Inferior parietal cortex (tissue), 1 donor: ENCODE results near the gene RHOBTB3.
"Not testable (repeated sequence)": the region's sequence is repeated elsewhere in the genome, so short reads cannot be mapped to it uniquely, and the experiment has no call there.

ENCODE experiments used
- DNase-seq: peaks from one replicate; pipeline ENCODE4 v3.0.0-alpha.2; 2016; ENCODE audit errors: extremely low spot score

The RHOBTB3 gene

GRCh38 chr5:95799191-95799835 is 68.2 kb downstream of the RHOBTB3 start:
- no peak for DNase-seq

- DNase-seq: no peak
These were observed 69.4 kb downstream of the RHOBTB3 start for GRCh38 chr5:95800553-95800952.

DNA sequence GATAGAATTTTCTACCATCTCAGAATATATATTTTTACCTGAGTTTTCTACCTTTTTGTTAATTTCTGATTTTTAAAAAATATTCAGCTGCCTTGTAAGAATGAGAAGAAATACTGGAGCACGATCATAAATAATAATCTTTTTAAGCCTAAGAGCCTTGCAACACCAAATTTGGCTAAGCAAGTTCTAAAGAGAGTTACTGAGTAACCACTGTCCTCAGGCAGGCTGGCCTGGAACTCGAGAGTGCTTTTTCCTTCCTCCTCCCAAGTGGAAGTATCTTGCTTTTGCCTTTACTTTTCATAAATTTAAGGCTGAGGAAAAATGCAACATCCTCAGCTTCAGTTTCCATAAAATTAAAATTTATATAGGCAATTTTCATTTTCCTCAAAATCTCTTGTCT is 70.4 kb downstream of the RHOBTB3 start:
- no peak for DNase-seq

GRCh38 chr5:95801961-95802360 is 70.8 kb downstream of the RHOBTB3 start:
- no peak for DNase-seq

DNA sequence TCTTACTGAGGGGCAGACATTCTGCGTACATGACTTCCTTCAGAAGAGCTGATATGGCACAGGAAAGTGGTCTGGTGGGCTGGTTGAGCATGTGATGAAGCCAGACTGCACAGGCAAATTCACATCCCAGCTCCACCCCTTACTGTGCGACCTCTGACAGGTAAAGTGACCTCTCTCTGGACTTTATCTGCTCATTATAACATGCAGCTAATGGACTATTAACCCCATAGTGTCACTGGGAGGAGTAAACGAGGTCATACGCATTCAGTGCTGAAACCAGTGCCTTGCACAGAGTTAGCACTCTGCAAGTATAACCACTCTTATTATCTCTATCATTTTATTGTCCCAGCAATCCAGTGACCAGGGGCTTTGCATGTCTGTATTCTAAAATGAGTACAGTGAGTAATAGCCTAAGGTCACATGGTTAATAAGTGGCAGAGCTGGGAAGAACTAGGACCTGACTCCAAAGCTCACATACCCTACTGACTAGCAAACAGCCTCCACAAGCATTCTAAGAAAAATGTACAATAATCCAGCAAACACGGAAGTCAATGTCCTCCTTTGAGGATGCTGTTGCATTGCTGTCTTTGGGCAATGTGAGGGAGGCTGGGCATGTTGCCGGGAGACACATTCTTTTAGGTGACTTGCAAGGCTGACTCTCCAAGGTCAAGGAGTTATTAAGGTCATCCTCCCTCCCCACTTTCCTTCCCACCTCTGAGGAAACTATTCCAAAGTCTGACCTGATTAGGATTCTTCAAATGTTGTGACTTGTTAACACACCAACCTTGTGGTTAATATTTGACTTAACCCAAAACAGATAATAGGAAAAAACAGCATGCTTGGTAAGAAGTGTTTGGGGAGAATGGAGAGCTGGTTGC is 72.4 kb downstream of the RHOBTB3 start:
- DNase-seq: no peak

DNA sequence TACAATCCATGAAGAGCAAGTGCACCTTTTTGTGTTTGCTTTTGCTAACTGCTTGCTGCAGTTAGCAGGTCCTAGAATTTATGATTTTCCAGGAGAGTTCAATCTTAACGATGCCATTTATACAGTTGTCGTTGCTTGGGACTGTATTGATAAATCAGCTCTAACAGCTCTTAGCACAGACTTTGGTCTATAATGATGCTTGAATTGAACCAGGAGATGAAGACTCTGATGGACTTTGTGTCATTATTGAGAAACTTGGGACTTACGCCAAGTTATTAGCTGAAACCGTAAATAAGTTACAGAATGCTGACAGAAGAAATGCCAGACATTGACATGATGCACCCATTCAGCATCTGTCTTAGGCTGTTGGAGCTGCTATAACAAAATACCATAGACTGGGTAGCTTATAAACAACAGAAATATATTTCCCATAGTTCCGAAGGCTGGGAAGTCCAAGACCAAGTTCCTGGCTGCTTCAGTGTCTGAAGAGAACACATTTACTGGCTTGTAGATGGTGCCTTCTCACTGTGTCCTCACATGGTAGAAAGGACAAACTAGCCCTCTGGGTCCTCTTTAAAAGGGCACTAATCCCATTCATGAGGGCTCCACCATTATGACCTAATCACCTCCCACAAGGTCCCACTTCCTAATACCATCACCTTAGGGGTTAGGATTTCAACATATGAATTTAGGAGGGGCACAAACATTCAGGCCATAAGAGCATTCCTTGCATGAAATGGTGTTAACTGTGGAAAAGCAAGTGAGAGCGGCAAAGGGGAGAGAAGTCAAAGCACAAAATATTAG is 73.8 kb downstream of the RHOBTB3 start:
- DNase-seq: no peak

GRCh38 chr5:95806687-95807086 is 75.6 kb downstream of the RHOBTB3 start:
- no peak for DNase-seq

GRCh38 chr5:95808013-95808685 is 77.0 kb downstream of the RHOBTB3 start:
- no peak for DNase-seq

GRCh38 chr5:95808686-95809413 is 77.7 kb downstream of the RHOBTB3 start:
- DNase-seq: peak; percentile 23

- no peak for DNase-seq
These were observed 78.4 kb downstream of the RHOBTB3 start for GRCh38 chr5:95809414-95809960.

DNA sequence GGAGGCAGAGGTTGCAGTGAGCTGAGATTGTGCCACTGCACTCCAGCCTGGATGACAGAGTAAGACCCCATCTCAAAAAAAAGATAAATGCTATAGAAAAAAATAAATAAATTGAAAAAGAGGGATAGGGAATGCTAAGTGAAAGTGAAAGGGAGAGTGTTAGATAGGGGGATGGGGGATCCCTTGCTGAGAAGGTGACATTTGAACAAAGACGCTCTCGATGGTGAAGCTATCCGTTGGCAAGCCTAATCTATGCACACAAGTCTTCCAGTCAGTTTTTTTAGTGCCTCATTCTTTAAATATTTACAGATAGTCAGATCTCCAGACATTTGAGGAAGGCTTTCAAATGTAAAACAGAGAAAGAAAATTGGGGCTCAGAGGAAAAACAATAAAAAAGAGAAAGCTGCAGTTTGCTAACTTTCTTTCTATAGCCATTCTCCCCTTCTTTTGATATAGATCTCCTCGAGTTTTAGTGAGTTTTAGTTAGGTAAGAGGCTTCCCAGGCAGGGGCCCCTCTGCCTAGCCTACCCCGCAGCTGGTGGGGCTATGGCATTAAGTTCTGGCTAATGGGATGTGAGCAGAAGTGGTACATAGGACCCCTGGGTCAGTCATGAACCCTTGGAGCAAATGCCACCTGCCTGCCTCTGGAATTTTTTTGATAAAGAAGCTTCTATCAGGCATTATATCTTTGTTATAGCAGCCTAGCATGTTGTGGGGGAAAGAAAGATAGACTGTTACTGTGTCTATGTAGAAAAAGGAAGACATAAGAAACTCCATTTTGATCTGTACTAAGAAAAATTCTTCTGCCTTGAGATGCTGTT is 79.4 kb downstream of the RHOBTB3 start:
- no peak for DNase-seq

DNA sequence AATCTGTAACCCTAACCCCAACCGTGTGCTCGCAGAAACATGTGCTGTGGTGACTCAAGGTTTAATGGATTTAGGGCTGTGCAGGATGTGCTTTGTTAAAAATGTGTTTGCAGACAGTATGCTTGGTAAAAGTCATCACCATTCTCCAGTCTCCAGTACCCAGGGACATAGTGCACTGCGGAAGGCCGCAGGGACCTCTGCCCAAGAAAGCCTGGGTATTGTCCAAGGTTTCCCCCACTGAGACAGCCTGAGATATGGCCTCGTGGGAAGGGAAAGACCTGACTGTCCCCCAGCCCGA is 79.9 kb downstream of the RHOBTB3 start:
- DNase-seq: not testable (repeated sequence)

DNA sequence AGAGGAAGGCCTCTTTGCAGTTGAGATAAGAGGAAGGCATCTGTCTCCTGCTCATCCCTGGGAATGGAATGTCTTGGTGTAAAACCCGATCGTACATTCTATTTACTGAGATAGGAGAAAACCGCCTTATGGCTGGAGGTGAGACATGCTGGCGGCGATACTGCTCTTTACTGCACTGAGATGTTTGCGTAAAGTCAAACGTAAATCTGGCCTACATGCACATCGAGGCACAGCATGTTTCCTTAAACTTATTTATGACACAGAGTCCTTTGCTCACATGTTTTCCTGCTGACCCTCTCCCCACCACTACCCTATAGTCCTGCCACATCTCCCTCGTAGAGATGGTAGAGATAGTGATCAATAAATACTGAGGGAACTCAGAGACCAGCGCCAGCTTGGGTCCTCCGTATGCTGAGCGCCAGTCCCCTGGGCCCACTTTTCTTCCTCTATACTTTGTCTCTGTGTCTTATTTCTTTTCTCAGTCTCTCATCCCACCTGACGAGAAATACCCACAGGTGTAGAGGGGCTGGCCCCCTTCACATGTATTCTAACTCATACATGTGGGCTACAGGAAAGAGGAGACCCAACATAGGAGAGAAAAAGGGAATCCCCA is 80.4 kb downstream of the RHOBTB3 start:
- not testable (repeated sequence) for DNase-seq

DNA sequence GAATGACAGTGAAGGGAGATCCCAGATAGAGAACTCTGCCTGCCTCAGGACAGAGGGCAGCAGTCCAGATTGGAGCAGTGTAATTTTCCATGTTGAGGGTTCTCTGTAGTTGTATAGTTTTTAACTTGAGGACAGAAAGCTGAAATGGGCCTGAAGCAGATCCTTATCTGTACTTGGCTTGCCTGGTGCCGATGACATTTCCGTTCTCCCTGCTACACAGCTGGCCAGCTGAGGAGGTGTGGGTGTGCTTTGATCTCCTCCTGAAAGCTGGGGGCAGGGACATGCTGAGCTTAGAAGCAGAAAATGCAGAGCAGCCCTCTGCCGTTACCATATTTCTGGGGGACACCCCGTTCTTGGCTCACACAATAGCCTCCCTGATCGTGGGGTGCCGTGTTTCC is 80.9 kb downstream of the RHOBTB3 start:
- no peak for DNase-seq

- not testable (repeated sequence) for DNase-seq
These were observed 81.9 kb downstream of the RHOBTB3 start for GRCh38 chr5:95813035-95813434.

DNA sequence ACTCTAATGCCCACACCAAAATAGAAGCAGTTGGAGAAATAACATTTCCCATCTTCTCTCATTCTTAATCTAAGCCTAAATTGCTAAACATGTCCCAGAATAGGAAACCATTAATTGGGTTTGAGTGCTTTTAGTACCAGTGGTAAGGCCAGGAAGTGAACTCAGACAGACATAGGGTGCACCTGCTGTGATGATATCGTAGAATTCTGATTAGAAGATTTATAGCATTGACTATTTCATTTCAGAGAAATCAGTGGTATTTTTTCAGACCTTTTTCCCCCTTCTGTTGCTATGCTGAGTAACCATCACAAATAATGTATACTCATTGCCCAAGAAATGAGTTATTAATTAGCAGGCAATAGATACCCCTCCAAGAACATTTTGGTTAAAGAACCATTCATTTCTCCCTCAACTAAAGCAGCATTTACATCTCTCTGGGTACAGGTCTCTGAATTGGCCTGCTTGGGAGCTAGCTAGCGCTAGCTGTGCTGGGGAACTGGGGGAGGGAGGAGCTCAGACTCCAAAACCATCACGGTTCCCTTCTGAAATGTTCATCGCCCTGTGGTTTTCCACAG is 84.1 kb downstream of the RHOBTB3 start:
- DNase-seq: no peak

DNA sequence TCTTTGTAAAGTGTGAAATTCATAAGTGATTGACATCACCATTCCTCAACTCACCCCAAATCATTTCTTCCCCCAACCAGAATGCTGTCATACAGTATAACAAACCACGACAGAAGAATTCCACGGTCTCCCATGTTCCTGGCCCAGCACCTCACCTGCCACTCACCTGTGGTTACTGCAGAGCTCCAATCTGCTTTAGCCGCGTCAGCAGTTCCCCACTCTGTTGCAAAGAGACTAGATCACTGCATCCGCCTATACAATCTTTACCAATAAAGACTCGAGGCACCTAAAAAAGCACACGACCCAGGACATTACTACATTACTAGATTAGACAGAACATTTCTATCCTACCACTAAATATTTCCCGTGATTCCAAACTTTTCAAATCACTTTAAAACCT is 85.2 kb downstream of the RHOBTB3 start:
- DNase-seq: no peak

DNA sequence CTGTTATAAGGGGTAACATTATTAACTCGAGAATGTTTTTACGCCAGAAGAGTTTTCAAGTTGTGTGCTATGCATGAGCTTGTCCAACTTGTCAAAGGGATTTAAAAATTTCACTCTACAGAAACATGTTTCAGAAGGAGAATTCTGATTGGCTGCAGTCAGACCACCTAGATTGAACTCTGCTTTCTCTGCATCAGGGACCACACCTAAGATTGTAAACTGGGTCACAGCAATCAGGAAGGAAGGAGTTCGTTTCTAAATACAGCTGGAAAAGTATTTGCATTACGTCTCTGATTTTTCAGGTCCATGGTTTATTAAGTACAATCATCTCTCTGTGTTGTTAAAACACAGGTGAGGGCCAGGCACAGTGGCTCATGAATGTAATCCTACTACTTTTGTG is 85.6 kb downstream of the RHOBTB3 start:
- no peak for DNase-seq

DNA sequence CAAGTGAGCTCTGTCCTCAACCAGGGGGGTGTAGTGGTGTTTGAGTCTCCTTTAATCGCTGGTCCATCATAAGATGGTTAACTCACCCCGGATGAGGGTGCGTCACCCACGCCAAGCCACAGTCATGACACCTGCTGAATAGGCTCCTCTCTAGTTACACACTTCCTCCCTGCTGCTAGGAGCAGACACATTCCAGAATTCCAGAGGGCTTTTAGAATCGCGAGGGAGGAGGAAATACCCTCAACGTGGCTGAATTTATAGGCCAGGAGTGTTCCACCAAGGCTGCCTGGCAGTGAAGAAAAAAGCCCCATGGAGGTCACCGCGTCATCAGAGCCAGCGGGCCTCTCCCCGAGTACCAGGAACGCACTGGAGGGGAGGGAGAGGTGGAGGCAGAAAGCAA is 86.3 kb downstream of the RHOBTB3 start:
- no peak for DNase-seq
